SK-N-SH treated with all-trans-retinoic acid at 6 μM for 48 hours (cell line): Measurements from ENCODE around the gene CDCA8.

Experiments
- ATAC-seq: fragments of 200-7000 bp; cut with Tn5 transposase; 3 replicates; pipeline ENCODE4 v1.9.1; 2020; ENCODE audit warnings: mild to moderate bottlenecking, moderate library complexity
- ARNTL ChIP-seq: fragments of 450-650 bp; formaldehyde crosslinking; IDR thresholded peaks from 2 replicates; pipeline ENCODE4 v1.5.0; 2020; ENCODE audit warnings: low read depth, mild to moderate bottlenecking, moderate library complexity, borderline replicate concordance
- BACH2 ChIP-seq: fragments of 250-450 bp; sonication (Bioruptor Pico); IDR thresholded peaks from 2 replicates; pipeline ENCODE4 v1.9.0; 2021; ENCODE audit warnings: mild to moderate bottlenecking, borderline replicate concordance
- GLIS3 ChIP-seq: fragments of 250-450 bp; sonication (Bioruptor Pico); IDR thresholded peaks from 2 replicates; pipeline ENCODE4 v1.5.0; 2020; ENCODE audit warnings: mild to moderate bottlenecking, moderate library complexity
- ISL1 ChIP-seq: fragments of 250-450 bp; sonication (Bioruptor Pico); IDR thresholded peaks from 2 replicates; pipeline ENCODE4 v2.1.2; 2022; ENCODE audit warnings: mild to moderate bottlenecking, moderate library complexity
- OSR1 ChIP-seq: fragments of 250-450 bp; sonication (Bioruptor Pico); IDR thresholded peaks from 2 replicates; pipeline ENCODE4 v1.8.0; 2022; ENCODE audit warnings: moderate library complexity, mild to moderate bottlenecking, inconsistent platforms
- PPARA ChIP-seq: fragments of 250-450 bp; sonication (Bioruptor Pico); IDR thresholded peaks from 2 replicates; pipeline ENCODE4 v1.5.0; 2020; ENCODE audit warnings: mild to moderate bottlenecking, borderline replicate concordance
- RARB ChIP-seq: fragments of 250-450 bp; sonication (Bioruptor Pico); IDR thresholded peaks from 2 replicates; pipeline ENCODE4 v1.8.0; 2021; ENCODE audit warnings: mild to moderate bottlenecking, moderate library complexity
- SNAI2 ChIP-seq: fragments of 250-450 bp; sonication (Bioruptor Pico); IDR thresholded peaks from 2 replicates; pipeline ENCODE4 v1.5.0; 2020; ENCODE audit warnings: mild to moderate bottlenecking, moderate library complexity
- TCF4 ChIP-seq: fragments of 250-450 bp; sonication (Bioruptor Pico); IDR thresholded peaks from 2 replicates; pipeline ENCODE4 v1.8.0; 2021; ENCODE audit warnings: mild to moderate bottlenecking, moderate library complexity, borderline replicate concordance
- TOX ChIP-seq: fragments of 250-450 bp; sonication (Bioruptor Pico); IDR thresholded peaks from 2 replicates; pipeline ENCODE4 v1.8.0; 2021; ENCODE audit warnings: mild to moderate bottlenecking, moderate library complexity, borderline replicate concordance
- ZC3H10 ChIP-seq: fragments of 250-450 bp; sonication (Bioruptor Pico); IDR thresholded peaks from 2 replicates; pipeline ENCODE4 v1.5.1; 2021; ENCODE audit warnings: mild to moderate bottlenecking, moderate library complexity
- ZFP3 ChIP-seq: fragments of 250-450 bp; sonication (Bioruptor Pico); IDR thresholded peaks from 2 replicates; pipeline ENCODE4 v1.5.0; 2020; ENCODE audit warnings: mild to moderate bottlenecking, moderate library complexity
- ZNF565 ChIP-seq: fragments of 450-650 bp; formaldehyde crosslinking; conservative IDR thresholded peaks from 2 replicates; pipeline ENCODE4 v1.5.0; 2020; ENCODE audit warnings: low read depth, mild to moderate bottlenecking, moderate library complexity
- ZNF8 ChIP-seq: fragments of 450-650 bp; formaldehyde crosslinking; IDR thresholded peaks from 2 replicates; pipeline ENCODE4 v1.5.0; 2020; ENCODE audit warnings: mild to moderate bottlenecking, moderate library complexity
- TF ChIP-seq, protein P1 (sequence below): fragments of 250-450 bp; sonication (Bioruptor Pico); IDR thresholded peaks from 2 replicates; pipeline ENCODE4 v1.5.0; 2020; ENCODE audit warnings: mild to moderate bottlenecking, moderate library complexity
- TF ChIP-seq, protein P2 (sequence below): fragments of 250-450 bp; sonication (Bioruptor Pico); IDR thresholded peaks from 2 replicates; pipeline ENCODE4 v1.5.1; 2021; ENCODE audit warnings: mild to moderate bottlenecking, moderate library complexity
- TF ChIP-seq, protein P3 (sequence below): fragments of 250-450 bp; sonication (Bioruptor Pico); IDR thresholded peaks from 2 replicates; pipeline ENCODE4 v1.8.0; 2021; ENCODE audit warnings: low read depth, mild to moderate bottlenecking, moderate library complexity, borderline replicate concordance
- TF ChIP-seq, protein P4 (sequence below): fragments of 250-450 bp; sonication (Bioruptor Pico); IDR thresholded peaks from 2 replicates; pipeline ENCODE4 v1.8.0; 2020; ENCODE audit warnings: mild to moderate bottlenecking, moderate library complexity, borderline replicate concordance

The CDCA8 gene

DNA sequence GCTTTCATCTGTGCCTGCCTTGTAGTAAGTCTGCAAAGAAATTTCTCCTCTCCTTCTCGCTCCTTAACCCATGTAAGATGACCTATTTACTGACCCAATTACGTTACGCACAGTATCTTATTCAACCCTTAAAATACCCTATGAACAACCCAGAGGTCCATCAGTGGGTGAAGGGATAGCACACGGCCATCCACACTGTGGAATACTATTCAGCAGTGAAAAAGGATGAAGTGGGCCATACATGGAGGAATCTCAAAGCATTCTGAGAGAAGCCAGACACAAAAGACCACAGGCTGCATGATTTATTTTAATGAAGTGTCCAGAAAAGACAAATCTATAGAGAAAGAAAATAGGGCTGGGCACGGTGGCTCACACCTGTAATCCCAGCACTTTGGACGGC lies 33.8 kb upstream of the CDCA8 start (continued):
- TF ChIP-seq ISL1, result no peak
- TF ChIP-seq PPARA, result no peak

DNA sequence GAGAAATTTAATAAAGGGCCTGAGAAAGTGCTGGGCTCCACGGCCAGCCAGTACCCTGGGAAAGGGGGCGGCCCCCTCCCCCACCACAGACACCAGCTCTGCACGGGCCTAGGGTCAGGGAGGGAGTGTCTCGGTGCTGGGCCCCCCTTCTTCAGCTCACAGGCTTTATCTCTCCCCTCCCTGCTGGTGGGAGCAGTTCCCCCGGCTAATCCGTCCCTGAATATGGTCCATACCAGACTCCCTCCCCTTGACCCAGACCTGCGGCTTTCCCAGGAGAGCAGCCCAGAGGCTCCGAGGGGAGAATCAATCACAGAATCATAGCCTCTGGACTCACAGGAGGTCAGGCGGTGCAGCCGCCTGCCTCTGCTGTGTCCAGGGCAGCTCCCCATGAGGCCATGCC lies 31.7 kb upstream of the CDCA8 start:
- no peak for ATAC-seq
- TF ChIP-seq ZFP3 (CRISPR knock-in tag), result no peak
- TF ChIP-seq ZC3H10 (CRISPR knock-in tag), result no peak
- TF ChIP-seq, protein P1, sequence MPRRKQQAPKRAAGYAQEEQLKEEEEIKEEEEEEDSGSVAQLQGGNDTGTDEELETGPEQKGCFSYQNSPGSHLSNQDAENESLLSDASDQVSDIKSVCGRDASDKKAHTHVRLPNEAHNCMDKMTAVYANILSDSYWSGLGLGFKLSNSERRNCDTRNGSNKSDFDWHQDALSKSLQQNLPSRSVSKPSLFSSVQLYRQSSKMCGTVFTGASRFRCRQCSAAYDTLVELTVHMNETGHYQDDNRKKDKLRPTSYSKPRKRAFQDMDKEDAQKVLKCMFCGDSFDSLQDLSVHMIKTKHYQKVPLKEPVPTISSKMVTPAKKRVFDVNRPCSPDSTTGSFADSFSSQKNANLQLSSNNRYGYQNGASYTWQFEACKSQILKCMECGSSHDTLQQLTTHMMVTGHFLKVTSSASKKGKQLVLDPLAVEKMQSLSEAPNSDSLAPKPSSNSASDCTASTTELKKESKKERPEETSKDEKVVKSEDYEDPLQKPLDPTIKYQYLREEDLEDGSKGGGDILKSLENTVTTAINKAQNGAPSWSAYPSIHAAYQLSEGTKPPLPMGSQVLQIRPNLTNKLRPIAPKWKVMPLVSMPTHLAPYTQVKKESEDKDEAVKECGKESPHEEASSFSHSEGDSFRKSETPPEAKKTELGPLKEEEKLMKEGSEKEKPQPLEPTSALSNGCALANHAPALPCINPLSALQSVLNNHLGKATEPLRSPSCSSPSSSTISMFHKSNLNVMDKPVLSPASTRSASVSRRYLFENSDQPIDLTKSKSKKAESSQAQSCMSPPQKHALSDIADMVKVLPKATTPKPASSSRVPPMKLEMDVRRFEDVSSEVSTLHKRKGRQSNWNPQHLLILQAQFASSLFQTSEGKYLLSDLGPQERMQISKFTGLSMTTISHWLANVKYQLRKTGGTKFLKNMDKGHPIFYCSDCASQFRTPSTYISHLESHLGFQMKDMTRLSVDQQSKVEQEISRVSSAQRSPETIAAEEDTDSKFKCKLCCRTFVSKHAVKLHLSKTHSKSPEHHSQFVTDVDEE, result no peak
- no peak for TF ChIP-seq TOX
- no peak for TF ChIP-seq TCF4
- TF ChIP-seq, protein P2, sequence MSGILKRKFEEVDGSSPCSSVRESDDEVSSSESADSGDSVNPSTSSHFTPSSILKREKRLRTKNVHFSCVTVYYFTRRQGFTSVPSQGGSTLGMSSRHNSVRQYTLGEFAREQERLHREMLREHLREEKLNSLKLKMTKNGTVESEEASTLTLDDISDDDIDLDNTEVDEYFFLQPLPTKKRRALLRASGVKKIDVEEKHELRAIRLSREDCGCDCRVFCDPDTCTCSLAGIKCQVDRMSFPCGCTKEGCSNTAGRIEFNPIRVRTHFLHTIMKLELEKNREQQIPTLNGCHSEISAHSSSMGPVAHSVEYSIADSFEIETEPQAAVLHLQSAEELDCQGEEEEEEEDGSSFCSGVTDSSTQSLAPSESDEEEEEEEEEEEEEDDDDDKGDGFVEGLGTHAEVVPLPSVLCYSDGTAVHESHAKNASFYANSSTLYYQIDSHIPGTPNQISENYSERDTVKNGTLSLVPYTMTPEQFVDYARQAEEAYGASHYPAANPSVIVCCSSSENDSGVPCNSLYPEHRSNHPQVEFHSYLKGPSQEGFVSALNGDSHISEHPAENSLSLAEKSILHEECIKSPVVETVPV (CRISPR knock-in tag), result no peak
- no peak for TF ChIP-seq ISL1
- TF ChIP-seq, protein P3, sequence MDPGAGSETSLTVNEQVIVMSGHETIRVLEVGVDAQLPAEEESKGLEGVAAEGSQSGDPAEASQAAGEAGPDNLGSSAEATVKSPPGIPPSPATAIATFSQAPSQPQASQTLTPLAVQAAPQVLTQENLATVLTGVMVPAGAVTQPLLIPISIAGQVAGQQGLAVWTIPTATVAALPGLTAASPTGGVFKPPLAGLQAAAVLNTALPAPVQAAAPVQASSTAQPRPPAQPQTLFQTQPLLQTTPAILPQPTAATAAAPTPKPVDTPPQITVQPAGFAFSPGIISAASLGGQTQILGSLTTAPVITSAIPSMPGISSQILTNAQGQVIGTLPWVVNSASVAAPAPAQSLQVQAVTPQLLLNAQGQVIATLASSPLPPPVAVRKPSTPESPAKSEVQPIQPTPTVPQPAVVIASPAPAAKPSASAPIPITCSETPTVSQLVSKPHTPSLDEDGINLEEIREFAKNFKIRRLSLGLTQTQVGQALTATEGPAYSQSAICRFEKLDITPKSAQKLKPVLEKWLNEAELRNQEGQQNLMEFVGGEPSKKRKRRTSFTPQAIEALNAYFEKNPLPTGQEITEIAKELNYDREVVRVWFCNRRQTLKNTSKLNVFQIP (CRISPR knock-in tag), result no peak
- no peak for TF ChIP-seq RARB (CRISPR knock-in tag)
- TF ChIP-seq GLIS3 (CRISPR knock-in tag), result no peak
- no peak for TF ChIP-seq SNAI2 (CRISPR knock-in tag)
- TF ChIP-seq ARNTL (CRISPR knock-in tag), result no peak
- TF ChIP-seq BACH2 (CRISPR knock-in tag), result no peak
- TF ChIP-seq OSR1 (CRISPR knock-in tag), result no peak
- no peak for TF ChIP-seq ZNF565 (CRISPR knock-in tag)
- TF ChIP-seq, protein P4, sequence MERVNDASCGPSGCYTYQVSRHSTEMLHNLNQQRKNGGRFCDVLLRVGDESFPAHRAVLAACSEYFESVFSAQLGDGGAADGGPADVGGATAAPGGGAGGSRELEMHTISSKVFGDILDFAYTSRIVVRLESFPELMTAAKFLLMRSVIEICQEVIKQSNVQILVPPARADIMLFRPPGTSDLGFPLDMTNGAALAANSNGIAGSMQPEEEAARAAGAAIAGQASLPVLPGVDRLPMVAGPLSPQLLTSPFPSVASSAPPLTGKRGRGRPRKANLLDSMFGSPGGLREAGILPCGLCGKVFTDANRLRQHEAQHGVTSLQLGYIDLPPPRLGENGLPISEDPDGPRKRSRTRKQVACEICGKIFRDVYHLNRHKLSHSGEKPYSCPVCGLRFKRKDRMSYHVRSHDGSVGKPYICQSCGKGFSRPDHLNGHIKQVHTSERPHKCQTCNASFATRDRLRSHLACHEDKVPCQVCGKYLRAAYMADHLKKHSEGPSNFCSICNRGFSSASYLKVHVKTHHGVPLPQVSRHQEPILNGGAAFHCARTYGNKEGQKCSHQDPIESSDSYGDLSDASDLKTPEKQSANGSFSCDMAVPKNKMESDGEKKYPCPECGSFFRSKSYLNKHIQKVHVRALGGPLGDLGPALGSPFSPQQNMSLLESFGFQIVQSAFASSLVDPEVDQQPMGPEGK, result no peak
- no peak for TF ChIP-seq ZNF8 (CRISPR knock-in tag)
- TF ChIP-seq PPARA, result no peak

DNA sequence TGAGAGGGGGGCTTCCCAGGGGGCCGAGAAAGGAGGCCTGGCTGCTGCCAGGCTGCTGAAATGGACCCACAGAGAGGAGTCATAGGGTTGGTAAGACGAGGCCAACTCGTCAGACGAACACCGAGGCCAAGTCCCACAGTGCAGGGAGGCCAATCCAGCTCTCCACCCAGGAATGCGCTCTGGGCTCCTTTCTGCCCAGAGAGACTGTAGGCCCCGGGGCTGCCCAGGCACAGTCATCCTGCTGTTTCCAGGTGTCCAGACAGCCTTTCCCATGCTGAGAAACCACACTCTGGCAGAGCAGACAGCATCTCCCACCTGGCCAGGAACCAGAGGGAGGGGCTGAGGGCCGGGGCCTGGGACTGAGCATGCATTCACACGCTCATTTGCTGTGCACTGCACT lies 30.9 kb upstream of the CDCA8 start:
- TF ChIP-seq, protein P2 (CRISPR knock-in tag), result no peak
- peak; percentile 34; the same call in 1 of the 3 replicates for ATAC-seq

DNA sequence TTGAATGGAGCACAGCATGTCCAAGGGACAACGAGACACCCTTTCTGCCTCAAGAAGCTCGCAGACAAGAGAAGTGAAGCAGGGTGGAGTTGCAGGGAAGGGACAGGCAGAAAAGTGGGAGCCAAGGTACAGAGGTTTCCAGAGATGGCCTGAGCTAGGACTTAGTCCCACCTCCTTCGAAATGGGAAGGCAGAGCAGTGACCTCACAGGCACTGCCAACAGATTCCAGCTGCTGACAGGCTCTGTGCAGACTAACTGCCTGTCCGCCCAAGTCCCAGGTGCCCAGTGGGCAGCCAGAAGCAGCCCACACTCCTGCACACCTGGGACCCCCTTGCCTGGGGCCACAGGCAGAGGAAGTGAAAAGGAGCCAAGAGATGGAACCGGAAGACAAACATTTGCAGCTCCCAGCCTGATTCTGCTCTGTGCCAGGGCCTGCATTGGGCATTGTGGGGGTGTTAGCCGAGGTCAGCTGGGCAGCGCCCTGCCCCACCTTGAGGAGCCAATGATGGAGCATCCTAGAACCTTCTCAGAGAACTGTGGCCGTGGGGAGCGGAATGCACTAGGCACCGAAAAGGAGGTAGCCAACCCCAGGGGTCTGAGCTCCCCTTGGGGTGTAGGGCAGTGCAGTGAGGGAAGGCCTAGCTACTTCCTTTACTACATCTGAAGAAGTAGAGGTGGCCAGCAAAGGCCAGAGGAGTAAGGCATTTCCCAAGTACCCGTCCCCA lies 30.1 kb upstream of the CDCA8 start:
- ATAC-seq, result no peak
- TF ChIP-seq, protein P3 (CRISPR knock-in tag), result no peak
- TF ChIP-seq, all 23 proteins: peak for 0
